Loucy (cell line): ENCODE results near the gene SHROOM4.

Experiments
- H2AFZ ChIP-seq: fragments of 200-600 bp; sonication (generic); 2 replicates; pipeline ENCODE4 v1.6.0; 2016; ENCODE audit warnings: antibody characterized with exemption, mild to moderate bottlenecking, low read length, moderate library complexity
- H3F3A ChIP-seq: fragments of 200-600 bp; 2 replicates; pipeline ENCODE4 v1.6.0; 2016; ENCODE audit warnings: antibody characterized with exemption, low read depth, mild to moderate bottlenecking
- H3K27me3 ChIP-seq: fragments of 200-600 bp; sonication (generic); 2 replicates; pipeline ENCODE4 v1.6.1; 2014; ENCODE audit warnings: low read length, mild to moderate bottlenecking; ENCODE audit not compliant: insufficient read depth, poor library complexity, severe bottlenecking
- H3K36me3 ChIP-seq: fragments of 200-600 bp; sonication (generic); 2 replicates; pipeline ENCODE4 v1.6.1; 2016; ENCODE audit warnings: low read length; ENCODE audit not compliant: insufficient read depth
- H3K4me1 ChIP-seq: fragments of 200-600 bp; sonication (generic); 2 replicates; pipeline ENCODE4 v1.5.1; 2014; ENCODE audit warnings: low read length, mild to moderate bottlenecking; ENCODE audit not compliant: insufficient read depth, poor library complexity, severe bottlenecking
- H3K4me2 ChIP-seq: fragments of 200-600 bp; sonication (generic); 2 replicates; pipeline ENCODE4 v1.6.0; 2014; ENCODE audit warnings: antibody characterized with exemption, low read length, low read depth, mild to moderate bottlenecking; ENCODE audit not compliant: poor library complexity, severe bottlenecking
- H3K4me3 ChIP-seq: fragments of 200-600 bp; sonication (generic); 2 replicates; pipeline ENCODE4 v1.5.1; 2014; ENCODE audit warnings: low read length, mild to moderate bottlenecking, mixed read lengths; ENCODE audit not compliant: poor library complexity, severe bottlenecking
- H3K79me2 ChIP-seq: fragments of 200-600 bp; sonication (generic); 2 replicates; pipeline ENCODE4 v1.6.1; 2014; ENCODE audit warnings: low read length; ENCODE audit not compliant: insufficient read depth
- H3K9ac ChIP-seq: fragments of 200-600 bp; sonication (generic); 2 replicates; pipeline ENCODE4 v1.6.0; 2014; ENCODE audit warnings: mild to moderate bottlenecking, low read depth, low read length, moderate library complexity; ENCODE audit not compliant: poor library complexity, severe bottlenecking
- H3K9me2 ChIP-seq: fragments of 200-600 bp; sonication (generic); replicated peaks from 2 replicates; pipeline ENCODE4 v1.6.1; 2016; ENCODE audit warnings: low read depth, low read length, mixed read lengths
- H3K9me3 ChIP-seq: fragments of 200-600 bp; sonication (generic); 2 replicates; pipeline ENCODE4 v1.6.1; 2014; ENCODE audit warnings: mild to moderate bottlenecking, antibody characterized with exemption, low read length, low read depth; ENCODE audit not compliant: insufficient read depth
- H4K20me1 ChIP-seq: fragments of 200-600 bp; sonication (generic); 2 replicates; pipeline ENCODE4 v1.6.0; 2014; ENCODE audit warnings: antibody characterized with exemption, low read length, mild to moderate bottlenecking; ENCODE audit not compliant: insufficient read depth, poor library complexity, severe bottlenecking
- CTCF ChIP-seq: fragments of 200-600 bp; sonication (generic); conservative IDR thresholded peaks from 2 replicates; pipeline ENCODE4 v1.5.1; 2014; ENCODE audit warnings: mild to moderate bottlenecking, antibody characterized with exemption, low read length
- EZH2phosphoT487 ChIP-seq: fragments of 200-600 bp; IDR thresholded peaks from 2 replicates; pipeline ENCODE4 v1.6.1; 2018; ENCODE audit warnings: antibody characterized with exemption, mild to moderate bottlenecking, moderate library complexity, borderline replicate concordance

Gene SHROOM4

GRCh38 chrX:50815120-50815519, 1.1 kb upstream of the SHROOM4 start:
- no peak overlapping the region for H3K4me3 ChIP-seq
- TF ChIP-seq CTCF: no peak
- TF ChIP-seq EZH2phosphoT487: no peak
- H4K20me1 ChIP-seq: no peaks in the 10 kb centered on the region
- no peaks in the 10 kb centered on the region for H3K79me2 ChIP-seq
- H3K36me3 ChIP-seq: no peaks in the 10 kb centered on the region
- no peaks in the 10 kb centered on the region for H3K27me3 ChIP-seq
- no peak overlapping the region for H2AFZ ChIP-seq
- no peaks in the 10 kb centered on the region for H3K9me2 ChIP-seq
- no peak overlapping the region for H3K9ac ChIP-seq
- H3K9me3 ChIP-seq: no peaks in the 10 kb centered on the region
- no peaks in the 10 kb centered on the region for H3F3A ChIP-seq
- H3K4me1 ChIP-seq: no peaks in the 10 kb centered on the region
- no peak overlapping the region for H3K4me2 ChIP-seq

GRCh38 chrX:50814701-50815100, 707 bp upstream of the SHROOM4 start:
- Histone ChIP-seq H2AFZ (no peak overlapping the region), H3K9me3 (no peaks in the 10 kb centered on the region), H3K9me2 (no peaks in the 10 kb centered on the region), H3K27me3 (no peaks in the 10 kb centered on the region), H3K4me2 (no peak overlapping the region), H3K79me2 (no peaks in the 10 kb centered on the region), H3K4me1 (no peaks in the 10 kb centered on the region), H4K20me1 (no peaks in the 10 kb centered on the region), H3K9ac (no peak overlapping the region), H3F3A (no peaks in the 10 kb centered on the region), H3K36me3 (no peaks in the 10 kb centered on the region), H3K4me3 (no peak overlapping the region)
- TF ChIP-seq CTCF (no peak), EZH2phosphoT487 (no peak)

- H3K9me3 ChIP-seq: no peaks in the 10 kb centered on the region
- no peak overlapping the region for H3K4me2 ChIP-seq
- no peak overlapping the region for H2AFZ ChIP-seq
- no peak overlapping the region for H3K9ac ChIP-seq
- H4K20me1 ChIP-seq: no peaks in the 10 kb centered on the region
- no peaks in the 10 kb centered on the region for H3K27me3 ChIP-seq
- H3K4me3 ChIP-seq: no peak overlapping the region
- no peaks in the 10 kb centered on the region for H3K79me2 ChIP-seq
- no peaks in the 10 kb centered on the region for H3K4me1 ChIP-seq
- H3F3A ChIP-seq: no peaks in the 10 kb centered on the region
- no peaks in the 10 kb centered on the region for H3K36me3 ChIP-seq
- no peaks in the 10 kb centered on the region for H3K9me2 ChIP-seq
- no peak for TF ChIP-seq EZH2phosphoT487
- TF ChIP-seq CTCF: no peak
Measured at GRCh38 chrX:50812995-50813842, 775 bp downstream of the SHROOM4 start.
